GM10847 (cell line): Measurements from ENCODE around the gene NLRC5.

Source experiments
- POLR2A ChIP-seq: IDR thresholded peaks from 2 replicates; pipeline ENCODE4 v1.6.1; 2011; ENCODE audit not compliant: insufficient read length; ENCODE audit errors: extremely low read depth

Gene NLRC5

DNA sequence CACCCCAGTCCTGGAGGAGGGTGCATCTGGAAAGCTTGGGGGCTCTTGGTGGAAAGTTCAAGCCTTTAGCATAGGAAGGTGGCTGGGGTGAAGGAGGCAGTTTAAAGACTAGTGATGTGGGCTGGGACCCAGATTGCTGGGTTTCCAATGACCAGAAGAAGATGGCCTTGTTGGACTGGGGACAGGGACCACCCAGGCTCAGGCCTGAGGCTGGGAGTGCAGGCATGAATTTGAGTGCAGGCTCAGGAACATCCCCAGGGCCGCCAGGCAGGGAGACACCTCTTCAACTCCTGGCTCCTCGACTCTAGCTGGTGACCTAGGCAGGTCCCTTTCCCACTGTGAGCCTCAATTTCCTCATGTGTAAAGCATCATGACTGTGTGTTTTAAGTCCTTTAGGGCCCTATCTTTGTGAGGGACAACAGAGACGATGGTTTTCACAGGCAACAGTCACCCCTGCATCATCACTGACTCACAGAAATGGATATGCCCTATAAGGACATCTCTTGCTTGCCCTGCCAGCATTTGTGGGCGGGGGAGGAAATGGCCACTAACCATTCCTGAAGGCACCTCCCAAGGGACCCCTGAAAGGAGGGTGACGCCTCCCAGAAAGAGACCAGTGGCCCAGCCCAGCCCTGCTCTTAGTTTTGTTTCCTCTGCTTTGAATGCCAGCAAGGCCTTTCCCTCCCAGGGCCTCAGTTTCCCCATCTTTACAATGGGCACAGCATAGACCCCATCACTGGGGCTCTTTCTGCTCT, 11.1 kb downstream of the NLRC5 start:
- peak; percentile 11 for TF ChIP-seq POLR2A

DNA sequence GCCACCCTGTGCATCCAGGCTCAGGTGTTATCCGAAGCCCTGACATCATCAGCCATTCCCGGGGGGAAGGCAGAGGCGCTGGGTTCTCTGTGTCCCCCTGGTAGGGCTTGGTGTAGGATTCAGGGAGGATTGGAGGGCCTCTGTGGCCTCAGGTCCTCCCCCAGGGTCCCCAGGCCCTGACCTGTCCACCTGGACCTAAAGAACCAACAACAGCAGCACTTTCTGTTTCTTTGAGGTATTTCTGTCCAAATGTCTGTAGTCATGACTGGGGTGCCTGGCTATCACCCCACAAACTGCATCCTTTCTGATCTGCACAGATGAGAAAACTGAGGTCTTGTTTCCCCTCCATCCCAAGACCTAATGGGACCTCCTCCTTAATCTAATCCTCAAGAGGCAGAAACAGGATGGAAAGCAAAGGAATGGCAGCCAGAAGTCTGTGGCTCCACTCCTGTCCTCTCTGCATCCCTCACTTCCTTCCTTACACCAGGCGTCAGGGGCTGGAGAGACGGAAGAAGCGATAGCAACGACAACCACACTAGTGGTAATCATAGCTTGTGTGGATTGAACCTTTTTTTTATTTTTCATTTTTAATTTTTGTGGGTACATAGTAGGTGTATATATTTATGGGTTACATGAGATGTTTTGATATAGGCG, 11.8 kb downstream of the NLRC5 start:
- TF ChIP-seq POLR2A, result no peak

- no peak for TF ChIP-seq POLR2A
Observed at GRCh38 chr16:57003439-57004386, 14.4 kb downstream of the NLRC5 start.

DNA sequence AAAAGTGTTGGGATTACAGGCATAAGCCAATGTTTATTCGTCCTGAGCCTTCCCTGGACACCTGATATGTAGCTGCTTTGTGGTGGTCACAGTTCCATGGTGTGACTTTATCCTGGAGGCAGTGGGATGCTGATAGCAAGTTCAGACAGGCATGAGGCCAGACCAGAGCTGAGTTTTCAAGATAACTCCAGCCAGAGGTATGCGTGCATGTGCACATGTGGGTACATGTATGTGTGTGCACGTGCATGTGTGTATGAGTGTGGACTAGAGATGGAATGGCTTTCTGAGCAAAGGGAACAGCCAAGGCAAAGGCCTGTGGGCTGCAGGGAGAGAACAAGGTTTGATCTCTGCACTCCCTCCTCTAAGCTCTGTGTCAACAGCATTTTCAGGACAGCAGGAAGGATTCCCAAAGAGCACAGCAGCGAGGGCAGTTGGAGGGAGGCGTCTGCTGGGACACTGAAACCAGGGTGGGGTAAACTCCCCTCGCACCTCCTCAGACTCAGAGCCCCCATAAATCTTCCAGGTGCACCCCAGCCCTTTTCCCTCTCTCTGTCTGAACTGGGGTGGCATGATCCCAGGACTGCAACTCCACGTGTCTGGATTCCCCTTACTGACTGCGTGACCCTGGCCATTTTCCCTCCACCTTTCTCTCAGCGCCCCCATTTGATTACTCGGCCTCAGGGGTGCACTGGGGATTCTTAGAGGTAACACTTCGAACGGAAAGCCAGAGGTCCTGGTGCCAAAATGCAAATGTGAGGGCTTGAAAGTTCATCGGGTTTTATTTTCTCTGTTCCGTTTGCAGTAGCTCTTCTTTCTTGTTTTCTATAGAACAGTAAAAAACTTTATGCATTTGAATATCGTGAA, 15.3 kb downstream of the NLRC5 start:
- no peak for TF ChIP-seq POLR2A

DNA sequence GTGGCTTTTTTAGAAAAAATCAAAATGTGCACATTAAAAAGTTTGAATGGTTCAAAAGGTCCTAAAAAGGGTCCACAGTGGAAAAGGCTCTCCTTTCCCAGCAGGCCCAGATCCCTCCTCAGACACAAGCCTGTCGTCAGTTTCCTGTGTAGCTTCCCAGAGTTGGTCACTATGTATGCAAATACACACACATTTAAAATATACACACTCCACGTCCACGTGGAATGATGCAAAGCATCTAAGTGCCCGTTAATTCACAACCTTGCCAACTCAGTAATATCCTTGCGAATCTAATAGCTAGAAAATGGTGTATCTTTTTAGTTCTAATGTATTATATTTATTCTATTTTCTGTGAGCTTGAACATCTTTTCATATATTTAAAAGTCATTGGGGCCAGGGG, 17.7 kb downstream of the NLRC5 start:
- no peak for TF ChIP-seq POLR2A

- TF ChIP-seq POLR2A, result no peak
Observed at GRCh38 chr16:57007530-57007929, 18.2 kb downstream of the NLRC5 start.

DNA sequence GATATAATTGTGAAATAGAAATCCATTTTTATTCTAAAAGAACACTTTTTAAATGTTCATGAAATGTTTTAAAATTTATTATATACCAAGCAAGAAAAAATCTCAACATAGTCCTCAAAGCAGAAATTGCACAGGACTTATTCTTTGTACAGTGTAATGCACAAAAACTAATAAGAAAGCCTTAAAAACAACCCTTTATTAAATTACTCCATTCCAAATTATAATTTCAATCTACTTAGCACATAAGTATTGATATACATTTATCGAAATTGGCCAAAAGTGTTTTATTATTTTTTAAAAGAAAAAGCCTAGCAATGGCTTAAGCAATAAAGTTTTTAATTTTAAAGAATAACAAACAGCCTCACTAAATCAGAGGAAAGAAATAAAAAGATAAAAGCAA, 19.1 kb downstream of the NLRC5 start:
- TF ChIP-seq POLR2A, result no peak

DNA sequence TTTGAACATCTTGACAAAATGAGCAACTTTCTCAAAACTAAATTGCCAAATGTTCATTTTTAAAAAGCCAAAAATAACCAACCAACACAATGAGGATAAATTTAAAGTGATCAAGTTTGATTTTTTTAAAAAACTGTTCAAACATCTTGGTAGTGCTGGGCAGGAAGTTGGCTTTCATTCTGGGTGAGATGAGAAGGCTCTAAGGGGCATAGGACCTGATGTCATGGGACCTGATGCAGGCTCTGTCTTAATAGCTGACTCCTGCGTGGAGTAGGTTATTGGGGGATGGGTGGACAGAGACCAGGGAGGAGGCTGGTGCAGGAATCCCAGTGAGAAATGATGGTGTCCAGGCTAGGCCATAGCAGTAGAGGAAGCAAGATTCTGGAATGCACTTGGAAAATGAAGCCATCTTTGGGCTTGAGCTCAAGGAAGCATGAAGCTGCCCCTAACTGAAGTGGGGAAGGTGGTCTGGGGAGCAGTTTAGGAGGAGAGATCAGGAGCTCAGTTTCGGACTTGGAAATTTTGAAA, 20.4 kb downstream of the NLRC5 start:
- TF ChIP-seq POLR2A, result no peak

DNA sequence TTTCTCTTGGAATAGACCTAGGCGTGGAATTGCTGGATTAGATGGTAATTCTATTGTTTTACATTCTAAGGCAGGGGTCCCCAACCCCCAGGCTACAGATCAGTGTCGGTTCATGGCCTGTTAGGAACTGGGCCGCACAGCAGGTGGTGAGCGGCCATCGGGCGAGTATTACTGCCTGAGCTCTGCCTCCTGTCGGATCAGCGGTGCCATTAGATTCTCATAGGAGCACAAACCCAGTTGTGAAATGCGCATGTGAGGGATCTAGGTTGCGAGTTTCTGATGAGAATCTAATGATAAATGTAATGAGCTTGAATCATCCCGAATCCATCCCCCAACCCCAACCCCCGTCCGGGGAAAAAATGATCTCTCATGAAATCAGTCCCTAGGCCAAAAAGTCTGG, 23.0 kb downstream of the NLRC5 start:
- no peak for TF ChIP-seq POLR2A

DNA sequence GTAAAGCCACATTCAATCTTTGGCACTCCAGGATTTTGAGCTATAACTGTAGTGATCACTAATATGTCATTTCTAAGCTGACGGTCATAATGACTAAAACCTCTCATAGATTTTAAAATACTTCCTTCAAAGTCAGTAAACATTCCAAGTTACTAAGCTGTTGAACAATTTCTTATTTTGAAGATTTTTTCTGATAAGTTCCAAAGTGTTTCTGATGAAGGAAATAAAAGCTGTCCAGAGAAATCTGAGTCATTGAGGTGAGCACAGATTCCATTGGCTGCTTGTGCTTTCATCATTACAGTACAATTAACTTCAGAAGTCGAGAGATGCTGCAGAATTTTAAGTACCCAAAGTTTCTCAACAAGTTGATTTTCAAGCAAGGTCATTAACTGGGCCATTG, 23.9 kb downstream of the NLRC5 start:
- TF ChIP-seq POLR2A, result no peak

DNA sequence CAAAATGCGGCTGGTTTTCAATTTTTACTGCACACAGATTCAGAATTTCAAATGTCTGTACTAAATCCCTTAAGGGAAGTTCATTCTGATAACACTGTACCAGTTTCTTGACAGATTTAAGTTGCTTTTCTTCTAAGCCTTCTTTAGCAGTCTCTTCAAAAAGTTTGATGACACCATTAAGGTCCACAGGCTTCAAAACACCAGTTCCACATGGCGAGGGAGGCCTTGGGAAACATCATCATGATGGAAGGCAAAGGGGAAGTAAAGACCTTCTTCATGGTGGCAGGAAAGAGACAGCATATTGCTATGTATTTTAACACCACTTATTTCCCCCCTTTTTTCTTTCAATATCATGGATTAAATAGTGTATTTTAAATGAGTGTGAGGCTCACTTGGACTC, 24.5 kb downstream of the NLRC5 start:
- no peak for TF ChIP-seq POLR2A

GRCh38 chr16:57016301-57016700, 26.9 kb downstream of the NLRC5 start:
- no peak for TF ChIP-seq POLR2A

DNA sequence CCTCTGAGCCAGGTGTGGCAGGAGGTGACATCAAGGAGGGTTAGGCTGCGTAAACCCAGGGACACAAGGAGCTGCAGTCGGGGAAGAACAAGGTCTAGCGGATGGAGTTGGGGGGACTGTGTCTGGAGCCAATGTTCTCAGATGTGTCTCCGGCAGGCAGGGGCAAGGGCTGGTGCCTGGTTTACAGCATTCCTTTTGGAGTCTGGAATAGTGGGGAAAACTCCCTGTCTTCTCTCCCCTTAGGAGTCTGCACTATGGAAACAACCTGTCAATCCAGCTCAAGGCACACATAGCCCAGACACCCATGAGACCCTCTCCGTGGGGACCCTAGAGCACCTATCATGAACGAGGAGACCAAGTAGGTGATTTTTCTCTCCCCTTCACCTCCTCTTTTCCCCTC, 27.5 kb downstream of the NLRC5 start:
- TF ChIP-seq POLR2A, result no peak

DNA sequence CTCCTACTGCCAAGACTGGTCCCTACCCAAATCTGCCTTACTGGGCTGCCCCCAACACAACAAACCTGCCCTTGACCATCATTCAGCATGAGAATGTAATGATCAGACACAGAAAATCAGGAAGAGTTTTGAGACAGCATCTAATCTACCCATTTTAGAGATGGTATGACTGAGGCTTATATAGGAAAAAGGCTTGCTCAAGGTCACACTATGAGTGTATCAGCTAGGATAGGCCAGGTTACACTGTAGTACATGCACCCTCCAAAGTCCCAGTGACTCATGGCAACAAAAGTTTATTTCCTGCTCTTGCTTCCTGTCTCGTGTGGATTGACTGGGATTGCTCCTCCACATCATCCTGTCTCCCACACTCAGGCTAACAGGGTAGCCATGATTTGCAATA, 27.9 kb downstream of the NLRC5 start:
- TF ChIP-seq POLR2A, result no peak

DNA sequence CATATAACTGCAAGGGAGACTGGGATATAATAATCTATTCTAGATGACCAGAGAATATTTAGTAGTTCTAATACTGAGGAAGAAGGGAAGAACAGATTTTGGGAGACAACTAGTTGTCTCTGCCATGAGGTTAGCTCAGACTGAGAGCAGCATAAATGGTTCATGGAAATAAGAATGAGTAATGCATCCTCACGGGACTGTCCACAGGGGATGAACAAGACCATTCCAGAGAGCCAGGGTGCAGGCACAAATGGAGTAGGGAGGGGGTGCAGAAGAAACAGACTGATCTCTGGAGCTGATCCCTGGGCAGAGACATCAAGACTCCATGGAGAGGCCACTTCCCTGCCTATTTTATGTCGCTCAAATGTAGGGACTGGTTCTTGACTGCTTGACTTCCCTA, 30.4 kb downstream of the NLRC5 start:
- TF ChIP-seq POLR2A, result no peak
